Panc1 (cell line): ENCODE data around the gene TCF25.

ENCODE experiments used
- SIN3A ChIP-seq: IDR thresholded peaks from 2 replicates; pipeline ENCODE4 v1.6.1; 2012; ENCODE audit warnings: low read depth, mild to moderate bottlenecking, low read length, moderate library complexity, borderline replicate concordance; ENCODE audit not compliant: insufficient read depth
- TF ChIP-seq, protein P1 (sequence below): fragments of 450-650 bp; IDR thresholded peaks from 2 replicates; pipeline ENCODE4 v1.5.1; 2017; ENCODE audit warnings: mild to moderate bottlenecking

DNA sequence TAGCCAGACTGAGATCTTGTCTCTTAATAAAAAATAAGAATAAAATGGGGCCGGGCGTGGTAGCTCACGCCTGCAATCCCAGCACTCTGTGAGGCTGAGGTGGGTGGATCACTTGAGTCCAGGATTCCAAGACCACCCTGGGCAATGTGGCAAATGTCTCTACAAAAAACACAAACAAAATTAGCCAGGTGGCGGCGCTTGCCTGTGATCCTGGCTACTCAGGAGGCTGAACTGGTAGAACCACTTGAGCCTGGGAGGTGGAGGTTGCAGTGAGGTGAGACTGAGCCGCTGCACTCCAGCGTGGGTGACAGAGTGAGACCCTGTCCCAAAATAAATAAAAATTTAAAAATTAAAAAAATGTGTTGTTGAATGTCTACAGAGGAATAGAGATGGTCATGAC lies 72.3 kb downstream of the TCF25 start:
- TF ChIP-seq, protein P1, sequence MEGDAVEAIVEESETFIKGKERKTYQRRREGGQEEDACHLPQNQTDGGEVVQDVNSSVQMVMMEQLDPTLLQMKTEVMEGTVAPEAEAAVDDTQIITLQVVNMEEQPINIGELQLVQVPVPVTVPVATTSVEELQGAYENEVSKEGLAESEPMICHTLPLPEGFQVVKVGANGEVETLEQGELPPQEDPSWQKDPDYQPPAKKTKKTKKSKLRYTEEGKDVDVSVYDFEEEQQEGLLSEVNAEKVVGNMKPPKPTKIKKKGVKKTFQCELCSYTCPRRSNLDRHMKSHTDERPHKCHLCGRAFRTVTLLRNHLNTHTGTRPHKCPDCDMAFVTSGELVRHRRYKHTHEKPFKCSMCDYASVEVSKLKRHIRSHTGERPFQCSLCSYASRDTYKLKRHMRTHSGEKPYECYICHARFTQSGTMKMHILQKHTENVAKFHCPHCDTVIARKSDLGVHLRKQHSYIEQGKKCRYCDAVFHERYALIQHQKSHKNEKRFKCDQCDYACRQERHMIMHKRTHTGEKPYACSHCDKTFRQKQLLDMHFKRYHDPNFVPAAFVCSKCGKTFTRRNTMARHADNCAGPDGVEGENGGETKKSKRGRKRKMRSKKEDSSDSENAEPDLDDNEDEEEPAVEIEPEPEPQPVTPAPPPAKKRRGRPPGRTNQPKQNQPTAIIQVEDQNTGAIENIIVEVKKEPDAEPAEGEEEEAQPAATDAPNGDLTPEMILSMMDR, result no peak
- no peak for TF ChIP-seq SIN3A
